Lower leg skin (tissue), 3 donors: ENCODE measurements around the gene AIG1.

Source experiments
- CTCF ChIP-seq, 3 donors: fragments of 450-650 bp; IDR thresholded peaks; one replicate each; pipeline ENCODE4 v1.5.1; 2016; ENCODE audit warnings: antibody characterized with exemption in 3 of 3, mild to moderate bottlenecking in 3 of 3, moderate library complexity in 2 of 3
- POLR2A ChIP-seq, 2 donors: fragments of 450-650 bp; IDR thresholded peaks; one replicate each; pipeline ENCODE4 v1.6.1; 2016 to 2017; ENCODE audit warnings: antibody characterized with exemption in 2 of 2, mild to moderate bottlenecking in 1 of 2, moderate library complexity in 1 of 2

GRCh38 chr6:143111443-143111842, 50.8 kb downstream of the AIG1 start:
- TF ChIP-seq CTCF (IDR thresholded peaks at IDR 0.05) (no peak), POLR2A (IDR thresholded peaks at IDR 0.05) (no peak)
